ENCODE measurements around the gene EVL. TPM values are rescaled to one million over a fixed set of nuclear protein-coding genes. Genes with fewer than 3 reads are reported as not detected.

Gene EVL
- total RNA-seq, 1 donor from 2014 or later, result 157 TPM

DNA sequence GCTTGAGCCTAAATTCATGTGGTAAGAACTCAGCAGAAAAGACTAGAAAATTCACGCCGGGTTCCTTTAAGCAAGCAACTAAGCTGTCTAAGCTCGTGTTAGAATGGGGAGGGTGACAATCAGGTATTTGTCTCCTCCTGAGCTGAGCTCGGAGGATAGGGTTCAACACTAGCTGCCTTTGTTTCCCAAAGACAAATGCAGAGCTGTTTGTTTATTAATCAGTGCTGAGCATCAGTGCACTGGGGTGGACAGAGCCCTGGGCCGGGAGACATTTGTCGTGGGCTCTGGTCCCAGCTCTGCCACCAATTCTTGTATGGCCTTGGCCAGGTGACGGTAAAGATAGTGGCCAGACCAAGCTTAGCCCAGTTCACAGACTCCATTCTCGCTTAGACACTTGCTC lies 50.5 kb downstream of the EVL start:
- Mint-ChIP-seq H3K9me3 (ENCODE audit: unreplicated experiment) (no peaks in the 10 kb centered on the region), H3K4me1 (ENCODE audit: unreplicated experiment) (peaks cover 9% of the 10 kb centered on the region), H3K36me3 (ENCODE audit: unreplicated experiment) (peaks cover 19% of the 10 kb centered on the region), H3K27ac (ENCODE audit: unreplicated experiment) (no peak overlapping the region), H3K27me3 (ENCODE audit: unreplicated experiment) (no peaks in the 10 kb centered on the region), H3K4me3 (ENCODE audit: unreplicated experiment) (no peak overlapping the region)
- TF ChIP-seq, protein P1, sequence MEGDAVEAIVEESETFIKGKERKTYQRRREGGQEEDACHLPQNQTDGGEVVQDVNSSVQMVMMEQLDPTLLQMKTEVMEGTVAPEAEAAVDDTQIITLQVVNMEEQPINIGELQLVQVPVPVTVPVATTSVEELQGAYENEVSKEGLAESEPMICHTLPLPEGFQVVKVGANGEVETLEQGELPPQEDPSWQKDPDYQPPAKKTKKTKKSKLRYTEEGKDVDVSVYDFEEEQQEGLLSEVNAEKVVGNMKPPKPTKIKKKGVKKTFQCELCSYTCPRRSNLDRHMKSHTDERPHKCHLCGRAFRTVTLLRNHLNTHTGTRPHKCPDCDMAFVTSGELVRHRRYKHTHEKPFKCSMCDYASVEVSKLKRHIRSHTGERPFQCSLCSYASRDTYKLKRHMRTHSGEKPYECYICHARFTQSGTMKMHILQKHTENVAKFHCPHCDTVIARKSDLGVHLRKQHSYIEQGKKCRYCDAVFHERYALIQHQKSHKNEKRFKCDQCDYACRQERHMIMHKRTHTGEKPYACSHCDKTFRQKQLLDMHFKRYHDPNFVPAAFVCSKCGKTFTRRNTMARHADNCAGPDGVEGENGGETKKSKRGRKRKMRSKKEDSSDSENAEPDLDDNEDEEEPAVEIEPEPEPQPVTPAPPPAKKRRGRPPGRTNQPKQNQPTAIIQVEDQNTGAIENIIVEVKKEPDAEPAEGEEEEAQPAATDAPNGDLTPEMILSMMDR (IDR thresholded peaks at IDR 0.05), result no peak
- no peak for DNase-seq (ENCODE audit: extremely low spot score, unreplicated experiment)

- no peaks in the 10 kb centered on the region for H3K9me3 Mint-ChIP-seq (ENCODE audit: unreplicated experiment)
- DNase-seq (ENCODE audit: extremely low spot score, unreplicated experiment), result no peak
- no peak overlapping the region for H3K4me3 Mint-ChIP-seq (ENCODE audit: unreplicated experiment)
- TF ChIP-seq, protein P1 (IDR thresholded peaks at IDR 0.05), result no peak
- H3K27ac Mint-ChIP-seq (ENCODE audit: unreplicated experiment), result no peak overlapping the region
- H3K27me3 Mint-ChIP-seq (ENCODE audit: unreplicated experiment), result no peaks in the 10 kb centered on the region
- H3K4me1 Mint-ChIP-seq (ENCODE audit: unreplicated experiment), result peaks cover 9% of the 10 kb centered on the region
- H3K36me3 Mint-ChIP-seq (ENCODE audit: unreplicated experiment), result peaks cover 19% of the 10 kb centered on the region
Measured at GRCh38 chr14:100116134-100116533, 50.9 kb downstream of the EVL start.

DNA sequence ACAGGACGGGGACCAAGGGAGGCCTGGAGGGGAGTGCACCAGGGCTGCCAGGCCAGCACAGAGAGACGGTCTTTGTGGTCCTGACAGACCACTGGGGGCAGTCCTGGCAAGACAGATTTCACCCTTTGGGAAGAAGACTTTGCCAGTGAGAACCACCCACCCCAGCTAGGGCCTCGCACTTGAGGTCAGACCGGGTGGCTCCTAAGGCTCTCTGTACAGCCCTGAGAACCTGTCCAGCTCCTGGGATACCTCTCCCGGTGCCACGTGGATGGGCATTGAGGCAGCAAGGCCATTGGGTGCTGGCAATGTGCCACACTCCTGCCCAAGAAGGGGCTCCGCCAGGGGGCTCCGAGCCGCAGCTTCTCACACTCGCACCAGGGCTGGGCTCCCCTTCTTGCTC lies 51.8 kb downstream of the EVL start:
- DNase-seq (ENCODE audit: extremely low spot score, unreplicated experiment), result no peak
- H3K9me3 Mint-ChIP-seq (ENCODE audit: unreplicated experiment), result no peaks in the 10 kb centered on the region

GRCh38 chr14:100117633-100118395 lies 52.6 kb downstream of the EVL start:
- H3K36me3 Mint-ChIP-seq (ENCODE audit: unreplicated experiment), result peaks cover 16% of the 10 kb centered on the region
- no peaks in the 10 kb centered on the region for H3K27me3 Mint-ChIP-seq (ENCODE audit: unreplicated experiment)
- no peak overlapping the region for H3K27ac Mint-ChIP-seq (ENCODE audit: unreplicated experiment)
- DNase-seq (ENCODE audit: extremely low spot score, unreplicated experiment), result no peak
- TF ChIP-seq, protein P1 (IDR thresholded peaks at IDR 0.05), result no peak
- H3K4me3 Mint-ChIP-seq (ENCODE audit: unreplicated experiment), result no peak overlapping the region
- peaks cover 2% of the 10 kb centered on the region for H3K4me1 Mint-ChIP-seq (ENCODE audit: unreplicated experiment)
- H3K9me3 Mint-ChIP-seq (ENCODE audit: unreplicated experiment), result no peaks in the 10 kb centered on the region

More for the DNA sequence above, 51.8 kb downstream of the EVL start:
- peaks cover 19% of the 10 kb centered on the region for H3K36me3 Mint-ChIP-seq (ENCODE audit: unreplicated experiment)
- H3K4me3 Mint-ChIP-seq (ENCODE audit: unreplicated experiment), result no peak overlapping the region
- no peak overlapping the region for H3K27ac Mint-ChIP-seq (ENCODE audit: unreplicated experiment)
- H3K4me1 Mint-ChIP-seq (ENCODE audit: unreplicated experiment), result peaks cover 9% of the 10 kb centered on the region
- TF ChIP-seq, protein P1 (IDR thresholded peaks at IDR 0.05), result no peak
- H3K27me3 Mint-ChIP-seq (ENCODE audit: unreplicated experiment), result no peaks in the 10 kb centered on the region

DNA sequence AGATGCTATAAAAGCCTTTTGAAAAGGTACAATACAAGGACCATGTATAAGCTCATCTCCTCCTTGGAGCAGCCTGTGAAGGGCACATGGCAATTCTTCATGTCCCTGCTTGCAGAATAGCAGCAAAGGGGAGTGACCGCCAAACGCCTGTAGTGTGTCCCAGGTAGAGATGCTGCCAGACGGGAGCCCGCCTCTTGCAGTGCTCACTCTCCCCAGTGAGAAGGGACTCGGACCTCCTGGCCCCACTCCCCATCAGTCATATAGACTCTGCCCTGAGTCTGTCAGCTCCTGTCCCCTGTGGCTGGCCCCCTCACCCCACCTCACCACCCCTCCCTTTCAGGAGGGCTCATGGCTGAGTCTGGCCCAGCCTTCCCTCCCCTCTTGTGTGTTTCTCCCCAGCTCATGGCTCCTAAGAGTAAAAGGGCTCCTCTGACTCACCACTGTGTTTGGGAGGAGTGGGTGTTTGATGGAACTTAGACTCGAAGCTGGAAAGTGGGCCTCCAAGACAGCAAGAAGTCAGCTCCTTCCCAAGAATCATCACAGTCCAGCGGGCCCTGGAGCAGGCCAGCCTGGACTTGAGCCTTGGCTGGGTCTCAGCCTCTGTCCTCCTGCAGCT lies 53.3 kb downstream of the EVL start:
- DNase-seq (ENCODE audit: extremely low spot score, unreplicated experiment), result no peak
- TF ChIP-seq, protein P1 (IDR thresholded peaks at IDR 0.05), result no peak
- no peaks in the 10 kb centered on the region for H3K9me3 Mint-ChIP-seq (ENCODE audit: unreplicated experiment)
- no peak overlapping the region for H3K4me3 Mint-ChIP-seq (ENCODE audit: unreplicated experiment)
- H3K4me1 Mint-ChIP-seq (ENCODE audit: unreplicated experiment), result no peaks in the 10 kb centered on the region
- H3K36me3 Mint-ChIP-seq (ENCODE audit: unreplicated experiment), result peaks cover 11% of the 10 kb centered on the region
- H3K27me3 Mint-ChIP-seq (ENCODE audit: unreplicated experiment), result no peaks in the 10 kb centered on the region
- H3K27ac Mint-ChIP-seq (ENCODE audit: unreplicated experiment), result no peak overlapping the region

Measured in osteocyte (in vitro differentiated cells).